H1 (cell line): ENCODE data around the gene MYO5A. TPM values are rescaled to one million over a fixed set of nuclear protein-coding genes. Genes with fewer than 3 reads are reported as not detected.

Source experiments
- CHD7 ChIP-seq: fragments of 300-600 bp; sonication (generic); IDR thresholded peaks from 2 replicates; pipeline ENCODE4 v1.7.1; 2012; ENCODE audit warnings: low read length, moderate library complexity, mild to moderate bottlenecking, inconsistent platforms; ENCODE audit not compliant: insufficient replicate concordance
- SIN3A ChIP-seq, 2 experiments: IDR thresholded peaks in 1 of 2; conservative IDR thresholded peaks in 1 of 2; 2 replicates each; pipeline ENCODE4 v1.6.1; 2011 to 2012; ENCODE audit warnings: low read length in 2 of 2, improper control_type of control experiment in 1 of 2, low read depth in 1 of 2, mild to moderate bottlenecking in 1 of 2
- polyA plus RNA-seq, 7 experiments: library from polyadenylated mRNA; depleted of rRNA in 3 of 7; stranded (reverse) in 5 of 7; unstranded in 2 of 7; fragments of >200 nt in 5 of 7; fragments of 200-250 nt in 2 of 7; gene quantifications; 1 replicate in 5 of 7; 2 replicates in 1 of 7; 4 replicates in 1 of 7; pipeline versions ENCODE4 v1.2.1 to v1.2.3, GENCODE V29; 2011 to 2013; ENCODE audit warnings: missing spikeins in 2 of 7, mixed read lengths in 2 of 7
- total RNA-seq: library from RNA; stranded (reverse); fragmentation: NEBNext Ultra II Directional; extraction: Animal tissue kit (Norgen Biotek cat#: 25700); gene quantifications from 2 replicates; pipeline ENCODE4 v1.2.1, GENCODE V29; 2021

MYO5A gene
- total and polyA plus RNA-seq, 2 of the 8 experiments (the other 6 are each of a cell fraction or from before 2014, with no cell fraction given): 11.4 to 24.7 TPM

- TF ChIP-seq CHD7 (no peak), SIN3A (conservative IDR thresholded peaks at IDR 0.05 in 1 of 2, IDR thresholded peaks at IDR 0.05 in 1 of 2; ENCODE audit: low read depth in 1 of 2, low read length in 2 of 2) (no peak)
Measured at GRCh38 chr15:52427804-52428203, 100.9 kb downstream of the MYO5A start (continued).
